H1 (cell line): ENCODE results near the gene UROD. TPM values are rescaled to one million over a fixed set of nuclear protein-coding genes. Genes with fewer than 3 reads are reported as not detected.

ENCODE experiments used
- CTCF ChIA-PET: fragments of 300-600 bp; sonication (Branson Sonifier 250); formaldehyde crosslinking; loops from one replicate; lab custom pipeline; 2021; ENCODE audit not compliant: partially characterized antibody; lab: Charles Lee
- POLR2A ChIA-PET: fragments of 300-600 bp; sonication (Branson Sonifier 250); formaldehyde crosslinking; loops from one replicate; lab custom pipeline; 2021; ENCODE audit warnings: inconsistent platforms; ENCODE audit not compliant: partially characterized antibody; lab: Charles Lee
- DNase-seq, 2 experiments: peaks; one replicate each; pipeline versions ENCODE4 v3.0.0 to v3.0.0-alpha.2; 2010 to 2022; ENCODE audit warnings: low spot score in 2 of 2, low read depth in 1 of 2, mixed read lengths in 1 of 2
- FAIRE-seq: peaks from 2 replicates; lab custom pipeline; 2011; peaks lifted over from hg19 to GRCh38; lab: Jason Lieb, UNC
- H2AFZ ChIP-seq: 2 replicates; pipeline ENCODE4 v1.8.1; 2012; ENCODE audit warnings: low read length, inconsistent platforms
- H2AK5ac ChIP-seq: 2 replicates; pipeline ENCODE4 v1.6.1; 2013; ENCODE audit warnings: low read depth, low read length
- H2BK120ac ChIP-seq: replicated peaks from 2 replicates; pipeline ENCODE3; 2013; ENCODE audit warnings: low read depth, low read length, inconsistent platforms
- H2BK12ac ChIP-seq: 2 replicates; pipeline ENCODE4 v1.6.1; 2013; ENCODE audit warnings: low read depth, low read length
- H2BK15ac ChIP-seq: 2 replicates; pipeline ENCODE4 v1.6.1; 2013; ENCODE audit warnings: low read length
- H2BK20ac ChIP-seq: 2 replicates; pipeline ENCODE4 v1.6.1; 2013; ENCODE audit warnings: low read length
- H2BK5ac ChIP-seq: 2 replicates; pipeline ENCODE4 v1.6.1; 2013; ENCODE audit warnings: low read depth, low read length
- H3K14ac ChIP-seq: 2 replicates; pipeline ENCODE4 v1.6.1; 2013; ENCODE audit warnings: inconsistent platforms; ENCODE audit not compliant: insufficient read length
- H3K18ac ChIP-seq: 2 replicates; pipeline ENCODE4 v1.6.1; 2013; ENCODE audit warnings: low read length; ENCODE audit errors: extremely low read depth
- H3K23ac ChIP-seq: 2 replicates; pipeline ENCODE4 v1.6.1; 2013; ENCODE audit warnings: inconsistent platforms; ENCODE audit not compliant: insufficient read length
- H3K23me2 ChIP-seq: 2 replicates; pipeline ENCODE4 v1.6.1; 2013; ENCODE audit warnings: low read depth, low read length
- H3K27ac ChIP-seq: 2 replicates; pipeline ENCODE4 v1.6.1; 2011; ENCODE audit warnings: low read depth, low read length, inconsistent platforms
- H3K27me3 ChIP-seq, 4 experiments: replicated peaks in 1 of 4; 1 replicate in 1 of 4; 2 replicates in 3 of 4; pipeline versions ENCODE4 v1.6.1 to v1.8.1; 2011 to 2013; ENCODE audit warnings: low read length in 3 of 4, mild to moderate bottlenecking in 3 of 4, inconsistent platforms in 2 of 4, mixed read lengths in 2 of 4, moderate library complexity in 1 of 4; ENCODE audit not compliant: control insufficient read depth in 3 of 4, insufficient read depth in 3 of 4; ENCODE audit errors: extremely low read depth in 1 of 4
- H3K36me3 ChIP-seq, 4 experiments: 2 replicates each; pipeline versions ENCODE4 v1.6.1 to v1.8.1; 2011 to 2013; ENCODE audit warnings: mild to moderate bottlenecking in 4 of 4, low read length in 3 of 4, moderate library complexity in 2 of 4, control low read depth in 1 of 4, inconsistent platforms in 1 of 4; ENCODE audit not compliant: insufficient read depth in 4 of 4, control insufficient read depth in 2 of 4
- H3K4ac ChIP-seq: replicated peaks from 2 replicates; pipeline ENCODE3; 2013; ENCODE audit warnings: low read length, low read depth, mixed read lengths, inconsistent platforms; ENCODE audit not compliant: insufficient read length
- H3K4me1 ChIP-seq, 4 experiments: replicated peaks in 1 of 4; 1 replicate in 1 of 4; 2 replicates in 3 of 4; pipeline versions ENCODE4 v1.6.1 to v1.8.1; 2011 to 2013; ENCODE audit warnings: low read length in 3 of 4, inconsistent platforms in 2 of 4, mixed read lengths in 1 of 4; ENCODE audit not compliant: insufficient read depth in 4 of 4, control insufficient read depth in 3 of 4
- H3K4me2 ChIP-seq, 2 experiments: 2 replicates each; pipeline versions ENCODE4 v1.6.1 to v1.8.1; 2011 to 2013; ENCODE audit warnings: low read depth in 2 of 2, low read length in 2 of 2, control low read depth in 1 of 2, inconsistent platforms in 1 of 2, mild to moderate bottlenecking in 1 of 2; ENCODE audit not compliant: insufficient read depth in 1 of 2
- H3K4me3 ChIP-seq, 4 experiments: fragments of 200-600, 300-600 bp in 1 of 4; sonication (generic), shearing (Covaris generic), sonication (Bioruptor Twin) in 1 of 4; 2 replicates each; pipeline versions ENCODE4 v1.5.1 to v1.8.1; 2011 to 2016; ENCODE audit warnings: low read length in 4 of 4, low read depth in 3 of 4, control low read depth in 2 of 4, inconsistent platforms in 2 of 4, mild to moderate bottlenecking in 2 of 4, mixed read lengths in 1 of 4, moderate library complexity in 1 of 4; ENCODE audit not compliant: insufficient read depth in 2 of 4; ENCODE audit errors: extremely low read depth in 1 of 4
- H3K56ac ChIP-seq: replicated peaks from 2 replicates; pipeline ENCODE3; 2013; ENCODE audit warnings: low read depth, mild to moderate bottlenecking, mixed read lengths, low read length, inconsistent platforms; ENCODE audit not compliant: insufficient read length
- H3K79me1 ChIP-seq: 2 replicates; pipeline ENCODE4 v1.6.1; 2013; ENCODE audit warnings: low read depth, low read length, control low read depth
- H3K79me2 ChIP-seq, 2 experiments: 2 replicates each; pipeline versions ENCODE4 v1.6.1 to v1.8.1; 2012 to 2013; ENCODE audit warnings: low read length in 2 of 2, mild to moderate bottlenecking in 2 of 2, inconsistent platforms in 1 of 2; ENCODE audit not compliant: insufficient read depth in 2 of 2, control insufficient read depth in 1 of 2
- H3K9ac ChIP-seq, 4 experiments: replicated peaks in 1 of 4; 1 replicate in 1 of 4; 2 replicates in 3 of 4; pipeline versions ENCODE4 v1.6.1 to v1.8.1; 2011 to 2013; ENCODE audit warnings: low read depth in 3 of 4, low read length in 3 of 4, control low read depth in 2 of 4, mild to moderate bottlenecking in 2 of 4, moderate library complexity in 2 of 4, inconsistent platforms in 1 of 4; ENCODE audit errors: extremely low read depth in 1 of 4
- H3K9me3 ChIP-seq, 2 experiments: 2 replicates each; pipeline versions ENCODE4 v1.6.1 to v1.8.1; 2012 to 2013; ENCODE audit warnings: mild to moderate bottlenecking in 2 of 2, moderate library complexity in 2 of 2, control low read depth in 1 of 2, inconsistent platforms in 1 of 2, low read depth in 1 of 2, low read length in 1 of 2, mixed read lengths in 1 of 2; ENCODE audit not compliant: insufficient read depth in 2 of 2
- H4K20me1 ChIP-seq, 2 experiments: replicated peaks in 1 of 2; 2 replicates each; pipeline versions ENCODE3 to v1.8.1; 2011 to 2013; ENCODE audit warnings: inconsistent platforms in 2 of 2, low read length in 2 of 2, mild to moderate bottlenecking in 1 of 2; ENCODE audit not compliant: insufficient read depth in 2 of 2, control insufficient read depth in 1 of 2
- H4K5ac ChIP-seq: 2 replicates; pipeline ENCODE4 v1.6.1; 2013; ENCODE audit warnings: low read length, low read depth, mixed read lengths, inconsistent platforms; ENCODE audit not compliant: insufficient read length
- H4K8ac ChIP-seq: 2 replicates; pipeline ENCODE4 v1.8.0; 2013; ENCODE audit warnings: mild to moderate bottlenecking, moderate library complexity, low read length, inconsistent platforms; ENCODE audit not compliant: insufficient read depth; ENCODE audit errors: extremely low read depth
- H4K91ac ChIP-seq: replicated peaks from 2 replicates; pipeline ENCODE3; 2013; ENCODE audit warnings: low read length, mixed read lengths, inconsistent platforms; ENCODE audit not compliant: insufficient read length
- EGR1 ChIP-seq: IDR thresholded peaks from 2 replicates; pipeline ENCODE4 v1.6.1; 2011; ENCODE audit warnings: low read depth, low read length, borderline replicate concordance
- NANOG ChIP-seq: IDR thresholded peaks from 2 replicates; pipeline ENCODE4 v1.6.1; 2011; ENCODE audit warnings: low read length, low read depth, mild to moderate bottlenecking, inconsistent platforms; ENCODE audit not compliant: insufficient read depth, poor library complexity, severe bottlenecking
- SP4 ChIP-seq: IDR thresholded peaks from 2 replicates; pipeline ENCODE4 v1.6.1; 2012; ENCODE audit warnings: low read length, inconsistent platforms
- WGBS, 2 experiments: shearing (Covaris generic) in 1 of 2; methylation state at CpG; one replicate each; pipeline versions ENCODE4 v1.1.6 to v1.1.7; 2013 to 2015; ENCODE audit warnings: low lambda C conversion rate in 2 of 2, mixed read lengths in 2 of 2, inconsistent platforms in 1 of 2, low coverage in 1 of 2, missing lambda C conversion rate in 1 of 2; ENCODE audit not compliant: insufficient replicate concordance in 2 of 2, insufficient coverage in 1 of 2, insufficient read length in 1 of 2; ENCODE audit errors: extremely low coverage in 1 of 2, missing lambda C conversion rate in 1 of 2; 5-methylcytosine and 5-hydroxymethylcytosine counted together
- polyA plus RNA-seq, 7 experiments: library from polyadenylated mRNA; depleted of rRNA in 3 of 7; stranded (reverse) in 5 of 7; unstranded in 2 of 7; fragments of >200 nt in 5 of 7; fragments of 200-250 nt in 2 of 7; gene quantifications; 1 replicate in 5 of 7; 2 replicates in 1 of 7; 4 replicates in 1 of 7; pipeline versions ENCODE4 v1.2.1 to v1.2.3, GENCODE V29; 2011 to 2013; ENCODE audit warnings: missing spikeins in 2 of 7, mixed read lengths in 2 of 7
- total RNA-seq: library from RNA; stranded (reverse); fragmentation: NEBNext Ultra II Directional; extraction: Animal tissue kit (Norgen Biotek cat#: 25700); gene quantifications from 2 replicates; pipeline ENCODE4 v1.2.1, GENCODE V29; 2021

Gene UROD
- total and polyA plus RNA-seq, 2 of the 8 experiments (the other 6 are each of a cell fraction or from before 2014, with no cell fraction given) = 86.6 to 220 TPM

DNA sequence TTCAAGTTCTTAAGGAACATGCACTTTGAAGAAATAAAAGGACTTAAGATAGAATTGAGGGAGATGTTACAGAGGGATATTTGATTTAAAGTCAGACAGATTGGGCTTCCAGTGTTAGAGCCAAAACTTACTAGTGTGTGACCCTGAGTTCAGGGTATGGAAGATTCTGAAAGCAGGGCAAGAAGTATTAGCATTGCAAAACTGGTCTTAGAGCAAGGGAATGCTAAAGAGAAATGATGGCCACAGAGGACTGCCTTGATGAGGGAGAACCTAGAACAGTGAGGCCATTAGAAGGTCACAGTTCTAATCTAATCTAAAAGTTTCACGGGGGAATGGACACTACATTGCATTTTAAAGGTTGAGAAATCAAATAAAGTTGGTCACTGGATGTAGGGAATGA, 45.5 kb downstream of the UROD start:
- POLR2A ChIA-PET = no interaction called here
- H3K36me3 ChIP-seq = no peaks in the 10 kb centered on the region
- TF ChIP-seq NANOG (no peak), EGR1 (no peak), SP4 (no peak)

More for the DNA sequence above, 45.5 kb downstream of the UROD start:
- no peak overlapping the region for H3K56ac ChIP-seq
- no peaks in the 10 kb centered on the region for H3K79me1 ChIP-seq
- no peak overlapping the region for H4K91ac ChIP-seq
- H3K79me2 ChIP-seq = no peaks in the 10 kb centered on the region
- no peaks in the 10 kb centered on the region for H3K23me2 ChIP-seq
- H4K5ac ChIP-seq = no peak overlapping the region
- no peak overlapping the region for H2BK20ac ChIP-seq
- H4K8ac ChIP-seq = no peak overlapping the region
- H2AK5ac ChIP-seq = no peak overlapping the region
- H3K4ac ChIP-seq = no peak overlapping the region
- no peak overlapping the region for H2BK5ac ChIP-seq
- no peak overlapping the region for H2BK12ac ChIP-seq
- FAIRE-seq = no peak
- no peak overlapping the region for H3K4me2 ChIP-seq
- no peak overlapping the region for H2AFZ ChIP-seq
- H3K9ac ChIP-seq = no peak overlapping the region
- no peak overlapping the region for H3K14ac ChIP-seq
- H3K18ac ChIP-seq = no peak overlapping the region
- no peak overlapping the region for H2BK120ac ChIP-seq
- 80% methylated on average over 1 of the region's 1 CpG; no CpG with 5 or more reads in 1 of the 2 experiments for WGBS, 2 experiments
- H3K23ac ChIP-seq = no peak overlapping the region
- H2BK15ac ChIP-seq = no peak overlapping the region
- no peaks in the 10 kb centered on the region for H3K27me3 ChIP-seq
- no peak overlapping the region for H3K4me3 ChIP-seq
- CTCF ChIA-PET = no interaction called here
- no peak for DNase-seq
- no peaks in the 10 kb centered on the region for H3K9me3 ChIP-seq
- H3K4me1 ChIP-seq = peaks cover 0 to 2% (median 0%) of the 10 kb centered on the region in 4 experiments; a peak in 1 of 7 replicates
- H3K27ac ChIP-seq = no peak overlapping the region
- H4K20me1 ChIP-seq = no peaks in the 10 kb centered on the region
